Fibroblast of skin of scalp (primary cell): Measurements from ENCODE around the gene CCDC120.

Source experiments
- DNase-seq: peaks from one replicate; pipeline ENCODE4 v3.0.0-alpha.2; 2013

Gene CCDC120

DNA sequence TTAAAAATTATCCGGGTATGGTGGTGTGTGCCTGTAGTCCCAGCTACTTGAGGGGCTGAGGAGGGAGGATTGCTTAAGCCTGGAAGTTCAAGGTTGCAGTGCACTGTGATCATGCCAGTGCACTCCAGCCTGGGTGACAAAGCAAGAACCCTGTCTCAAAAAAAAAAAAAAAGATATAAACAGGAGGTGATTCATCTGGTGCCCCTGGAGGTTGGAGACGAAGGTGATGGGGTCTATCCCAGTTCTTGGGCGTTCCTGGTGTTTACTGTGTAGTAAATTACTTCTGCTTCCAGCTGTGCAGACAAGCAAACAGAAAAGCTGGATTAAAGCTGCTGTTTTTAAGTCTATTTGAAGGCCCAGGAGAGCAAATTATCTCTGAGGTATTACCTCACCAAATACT lies 44.8 kb downstream of the CCDC120 start:
- no peak for DNase-seq

DNA sequence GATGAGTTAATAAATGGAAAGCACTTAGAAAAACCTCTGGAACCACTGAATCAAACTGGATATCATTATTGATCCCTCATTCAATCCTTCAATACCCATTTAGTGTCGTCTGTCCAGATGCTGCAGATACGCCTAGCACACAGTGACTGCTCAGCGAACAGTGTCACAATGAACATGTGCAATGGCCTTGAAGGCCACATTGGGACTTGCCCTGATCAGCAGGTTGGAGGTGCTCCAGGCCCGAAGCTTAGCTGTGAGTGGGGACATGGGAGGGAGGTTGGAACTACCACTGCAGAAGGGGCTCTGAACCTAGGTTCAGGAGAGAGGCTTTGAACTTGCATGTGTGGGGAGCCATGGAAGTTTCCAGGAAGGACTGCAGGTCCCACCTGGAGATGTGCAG lies 47.5 kb downstream of the CCDC120 start:
- no peak for DNase-seq

DNA sequence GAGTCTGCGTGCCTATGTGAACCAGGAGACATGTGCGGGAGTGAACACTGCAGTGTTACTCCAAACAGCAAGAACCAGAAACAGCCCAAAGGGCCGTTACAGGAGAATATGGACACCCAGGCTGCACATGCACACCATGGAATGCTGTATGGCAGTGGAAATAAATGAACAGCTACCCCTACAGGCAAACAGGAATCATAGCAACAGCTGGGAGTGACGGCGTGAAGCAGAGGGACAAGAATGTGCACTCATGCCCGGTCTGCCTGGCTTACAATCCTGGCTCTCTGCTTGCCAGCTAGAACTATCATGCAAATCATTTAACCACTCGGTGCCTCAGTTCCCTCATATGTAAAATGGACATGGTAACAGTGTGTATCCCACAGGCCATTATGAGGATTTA lies 48.1 kb downstream of the CCDC120 start:
- DNase-seq: peak; percentile 49

DNA sequence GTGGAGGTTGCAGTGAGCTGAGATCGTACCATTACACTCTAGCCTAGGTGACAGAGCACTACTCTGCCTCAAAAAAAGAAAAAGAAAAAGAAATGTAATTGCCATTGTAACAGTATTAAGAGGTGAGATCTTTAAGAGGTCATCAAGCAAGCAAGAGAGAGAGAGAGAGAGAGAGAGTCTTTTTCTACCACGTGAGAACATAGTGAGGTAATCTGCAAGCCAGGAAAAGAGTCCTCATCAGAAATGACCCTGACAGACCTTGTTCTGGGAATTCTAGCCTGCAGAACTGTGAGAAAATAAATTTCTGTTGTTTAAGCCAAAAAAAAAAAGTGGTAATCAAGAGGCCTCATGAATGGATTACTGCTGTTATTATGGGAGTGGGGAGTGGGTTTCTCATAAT lies 49.8 kb downstream of the CCDC120 start:
- DNase-seq: no peak

DNA sequence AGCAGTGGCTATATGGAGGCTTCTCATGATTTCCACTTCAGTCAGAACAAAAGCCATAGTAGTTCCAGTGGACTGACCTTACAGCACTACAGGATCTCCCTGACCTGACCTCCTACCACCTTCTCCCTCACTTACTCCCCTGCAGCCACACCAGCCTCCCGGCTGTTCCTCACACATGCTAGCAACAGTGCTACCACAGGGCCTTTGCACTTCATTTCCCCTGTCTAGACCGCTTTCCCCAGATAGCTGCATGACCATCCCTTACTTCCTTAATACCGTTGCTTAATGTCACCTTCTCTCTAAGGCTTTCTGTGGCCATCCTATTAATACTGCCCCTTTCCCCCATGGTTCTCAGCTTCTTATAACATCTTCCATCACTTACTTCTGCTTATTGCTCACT lies 51.6 kb downstream of the CCDC120 start:
- DNase-seq: no peak

DNA sequence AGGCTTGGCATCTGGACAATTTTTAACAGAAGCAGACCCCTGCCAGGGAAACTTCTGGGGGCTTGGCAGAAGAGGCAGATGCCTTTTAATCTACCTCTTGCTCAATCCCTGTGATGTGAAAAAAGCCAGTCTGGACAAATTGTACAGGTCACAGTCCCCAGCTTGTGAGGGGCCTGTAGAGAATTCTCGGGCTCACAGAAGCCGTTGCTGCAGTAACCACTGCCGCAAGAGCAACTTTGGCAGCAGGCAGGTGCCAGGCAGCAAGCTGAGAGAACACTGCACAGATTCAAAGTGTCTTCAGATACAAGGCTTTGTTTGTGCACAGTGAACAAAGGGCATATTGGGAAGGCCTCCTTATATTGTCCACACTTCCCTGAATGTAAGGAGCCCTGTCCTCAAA lies 53.0 kb downstream of the CCDC120 start:
- DNase-seq: no peak

DNA sequence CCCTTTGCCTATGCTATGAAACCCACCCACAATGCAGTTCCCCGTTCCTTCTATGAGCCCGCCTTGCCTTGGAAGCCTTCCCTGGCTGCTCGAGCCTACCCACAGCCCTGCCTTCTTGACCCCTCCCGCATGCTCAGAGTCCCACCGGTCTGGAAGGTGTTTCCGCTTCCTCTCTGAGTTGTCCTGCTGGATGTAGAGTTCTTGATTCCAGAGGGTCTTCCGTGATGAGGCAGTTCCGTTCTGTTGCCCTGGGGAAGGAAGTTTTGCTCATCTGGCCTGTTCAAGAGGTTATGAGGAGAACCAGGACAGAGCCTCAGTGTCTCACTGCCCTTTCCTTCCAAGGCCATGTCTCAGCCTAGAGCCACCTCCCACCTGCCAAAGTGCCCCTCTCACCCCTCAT lies 57.3 kb downstream of the CCDC120 start:
- no peak for DNase-seq

DNA sequence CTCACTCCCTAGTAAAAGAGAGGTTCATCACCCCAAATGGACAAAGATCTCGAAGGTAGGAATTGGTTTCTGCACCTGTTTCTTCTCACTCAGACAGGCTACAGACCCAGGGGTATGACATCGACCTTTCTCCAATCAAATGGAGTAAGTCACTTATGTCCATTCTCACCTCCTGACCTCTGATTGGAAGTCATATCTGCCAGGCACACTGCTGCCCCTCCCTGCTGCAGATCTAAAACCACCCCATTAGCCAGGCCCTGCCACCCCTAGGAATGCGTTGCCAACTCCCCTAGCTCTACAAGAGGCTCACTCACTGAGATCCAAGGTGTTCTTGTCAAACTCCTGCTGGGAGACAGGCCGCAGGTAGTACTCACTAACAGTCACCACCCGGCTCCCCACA lies 57.9 kb downstream of the CCDC120 start:
- no peak for DNase-seq

DNA sequence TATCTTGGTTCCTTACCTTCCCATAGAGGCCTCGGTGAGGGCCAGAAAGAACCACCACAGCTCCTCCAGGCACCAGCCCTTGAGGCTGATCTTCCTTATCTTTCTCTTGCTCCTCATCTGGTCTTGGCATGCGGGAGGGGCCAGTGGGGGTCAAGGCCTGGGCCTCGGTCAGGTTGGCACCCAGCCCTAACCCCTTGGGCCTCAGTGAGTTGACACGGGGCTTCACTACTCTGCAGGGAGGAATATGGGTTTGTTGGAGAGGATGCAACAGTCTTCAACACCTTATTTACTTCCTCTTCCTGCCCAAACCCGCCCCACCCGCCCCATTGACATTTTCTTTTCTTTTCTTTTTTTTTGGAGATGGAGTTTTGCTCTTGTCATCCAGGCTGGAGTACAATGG lies 58.8 kb downstream of the CCDC120 start:
- DNase-seq: no peak
